Activated naive CD8-positive, alpha-beta T cell treated with anti-CD3 and anti-CD28 coated beads for 36 hours (primary cell): ENCODE data around the gene SMIM43. TPM values are rescaled to one million over a fixed set of nuclear protein-coding genes. Genes with fewer than 3 reads are reported as not detected.

Experiments
- DNase-seq: peaks from one replicate; pipeline ENCODE4 v3.0.0; 2021
- H3K27ac Mint-ChIP-seq: one replicate; pipeline ENCODE4 v1.8.0; 2022; ENCODE audit warnings: mild to moderate bottlenecking, moderate library complexity, mixed read lengths
- H3K27me3 Mint-ChIP-seq: one replicate; pipeline ENCODE4 v1.8.0; 2022; ENCODE audit warnings: mild to moderate bottlenecking, mixed read lengths
- H3K36me3 Mint-ChIP-seq: one replicate; pipeline ENCODE4 v1.8.0; 2021; ENCODE audit warnings: mild to moderate bottlenecking, mixed read lengths
- H3K4me1 Mint-ChIP-seq: one replicate; pipeline ENCODE4 v1.8.0; 2021; ENCODE audit warnings: mixed read lengths
- H3K4me3 Mint-ChIP-seq: one replicate; pipeline ENCODE4 v1.8.0; 2022; ENCODE audit warnings: mild to moderate bottlenecking, moderate library complexity, mixed read lengths
- H3K9me3 Mint-ChIP-seq: one replicate; pipeline ENCODE4 v1.8.0; 2022; ENCODE audit warnings: mixed read lengths
- total RNA-seq, 2 experiments: library from RNA; stranded (reverse); gene quantifications; one replicate each; pipeline ENCODE4 v1.2.3, GENCODE V29; 2021

The SMIM43 gene
- total RNA-seq, 2 experiments from 2014 or later = not detected

GRCh38 chr4:121789960-121790829 lies 25.2 kb upstream of the SMIM43 start:
- Mint-ChIP-seq H3K4me1 (peaks cover 8% of the 10 kb centered on the region), H3K4me3 (no peak overlapping the region), H3K36me3 (no peaks in the 10 kb centered on the region), H3K27me3 (peaks cover 41% of the 10 kb centered on the region), H3K27ac (no peak overlapping the region), H3K9me3 (no peaks in the 10 kb centered on the region)
- no peak for DNase-seq

DNA sequence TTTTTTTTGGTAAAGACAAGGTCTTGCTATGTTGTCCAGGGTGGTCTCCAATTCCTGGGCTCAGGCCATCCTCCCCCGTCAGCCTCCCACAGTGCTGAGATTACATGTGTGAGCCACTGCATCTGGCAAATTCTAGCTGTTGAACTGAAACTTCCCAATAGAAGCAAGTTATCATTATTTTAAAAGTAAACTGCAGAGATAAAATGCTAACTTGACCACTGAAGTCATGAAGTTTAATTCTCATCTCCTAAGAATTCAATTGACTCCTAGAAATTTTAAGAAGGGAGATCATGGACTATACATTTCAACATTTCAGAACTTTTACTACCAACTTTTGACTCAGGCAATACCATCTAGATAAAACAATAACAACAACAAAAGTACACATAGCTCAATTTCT lies 24.5 kb upstream of the SMIM43 start:
- H3K27ac Mint-ChIP-seq = no peak overlapping the region
- H3K4me3 Mint-ChIP-seq = no peak overlapping the region
- H3K27me3 Mint-ChIP-seq = peaks cover 42% of the 10 kb centered on the region
- no peak for DNase-seq
- H3K4me1 Mint-ChIP-seq = peaks cover 8% of the 10 kb centered on the region
- H3K9me3 Mint-ChIP-seq = no peaks in the 10 kb centered on the region
- H3K36me3 Mint-ChIP-seq = no peaks in the 10 kb centered on the region

- DNase-seq = no peak
- H3K4me1 Mint-ChIP-seq = peaks cover 8% of the 10 kb centered on the region
- H3K9me3 Mint-ChIP-seq = peaks cover under 1% of the 10 kb centered on the region
- H3K4me3 Mint-ChIP-seq = no peak overlapping the region
- H3K27me3 Mint-ChIP-seq = peaks cover 44% of the 10 kb centered on the region
- H3K27ac Mint-ChIP-seq = no peak overlapping the region
- no peaks in the 10 kb centered on the region for H3K36me3 Mint-ChIP-seq
These were observed 23.9 kb upstream of the SMIM43 start for GRCh38 chr4:121788896-121789295.

DNA sequence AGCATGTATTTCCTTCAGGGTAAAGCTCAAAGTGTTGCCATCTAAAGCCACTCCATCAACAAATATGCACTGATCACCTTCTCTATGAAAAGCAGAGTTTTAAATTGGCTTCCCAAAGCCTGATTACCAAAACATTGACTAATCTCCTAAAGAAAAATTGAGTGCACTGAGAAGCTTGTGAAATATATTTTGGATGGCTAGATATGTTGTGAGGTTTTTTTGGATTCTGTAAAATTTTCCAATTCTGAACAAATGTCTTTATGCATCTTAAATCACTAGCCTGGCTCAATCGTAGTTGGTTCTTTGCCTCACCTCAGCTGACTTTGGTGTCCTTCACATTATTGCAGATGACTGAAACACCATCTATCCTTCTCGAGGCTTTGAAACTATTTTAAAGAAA lies 21.3 kb upstream of the SMIM43 start:
- peaks cover 2% of the 10 kb centered on the region for H3K9me3 Mint-ChIP-seq
- H3K4me1 Mint-ChIP-seq = peaks cover 7% of the 10 kb centered on the region
- H3K4me3 Mint-ChIP-seq = no peak overlapping the region
- H3K36me3 Mint-ChIP-seq = no peaks in the 10 kb centered on the region
- DNase-seq = no peak
- peaks cover 53% of the 10 kb centered on the region for H3K27me3 Mint-ChIP-seq
- no peak overlapping the region for H3K27ac Mint-ChIP-seq

DNA sequence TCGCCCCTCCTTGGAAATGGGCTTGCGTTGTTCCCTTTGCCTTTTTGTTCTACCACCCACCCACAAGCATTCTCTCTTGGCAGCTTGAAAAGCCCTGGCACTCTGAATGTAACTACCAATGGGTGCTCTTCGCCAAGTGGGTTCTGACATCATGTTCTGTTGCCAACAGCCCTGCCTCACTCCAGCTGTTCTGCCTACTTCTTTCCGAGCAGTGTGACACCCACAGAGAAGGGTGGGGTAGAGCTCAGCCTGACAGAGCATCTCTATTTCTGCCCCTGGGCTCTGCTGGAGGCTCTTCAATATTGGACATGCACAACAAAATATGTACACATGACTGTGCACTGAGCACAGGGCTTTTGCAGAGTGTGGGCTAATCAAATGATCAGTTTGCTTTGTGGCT lies 20.5 kb upstream of the SMIM43 start:
- peaks cover 6% of the 10 kb centered on the region for H3K4me1 Mint-ChIP-seq
- H3K36me3 Mint-ChIP-seq = no peaks in the 10 kb centered on the region
- peaks cover 61% of the 10 kb centered on the region for H3K27me3 Mint-ChIP-seq
- H3K9me3 Mint-ChIP-seq = peaks cover 2% of the 10 kb centered on the region
- H3K4me3 Mint-ChIP-seq = no peak overlapping the region
- DNase-seq = no peak
- no peak overlapping the region for H3K27ac Mint-ChIP-seq

DNA sequence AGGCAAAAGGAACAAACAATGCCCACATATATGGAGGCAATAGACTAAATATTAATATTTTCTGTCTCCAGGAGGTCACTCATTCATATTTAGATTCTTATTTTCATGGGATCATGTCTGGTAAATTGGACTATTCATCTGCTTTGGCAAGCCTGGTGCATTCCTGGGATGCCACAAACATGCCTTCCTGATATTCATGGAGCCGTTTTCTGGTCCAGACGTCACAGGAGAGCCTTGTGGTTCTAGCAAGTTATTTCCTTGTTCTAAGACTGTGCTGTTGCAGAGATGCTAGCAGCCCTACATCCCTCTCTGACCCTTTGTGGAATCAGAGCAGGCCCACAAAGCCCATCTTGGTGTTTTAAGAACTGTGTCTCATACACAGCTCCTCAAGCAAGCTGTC lies 20.0 kb upstream of the SMIM43 start:
- Mint-ChIP-seq H3K36me3 (no peaks in the 10 kb centered on the region), H3K9me3 (peaks cover 2% of the 10 kb centered on the region), H3K4me1 (peaks cover 4% of the 10 kb centered on the region), H3K4me3 (no peak overlapping the region), H3K27ac (no peak overlapping the region), H3K27me3 (peaks cover 64% of the 10 kb centered on the region)
- no peak for DNase-seq

DNA sequence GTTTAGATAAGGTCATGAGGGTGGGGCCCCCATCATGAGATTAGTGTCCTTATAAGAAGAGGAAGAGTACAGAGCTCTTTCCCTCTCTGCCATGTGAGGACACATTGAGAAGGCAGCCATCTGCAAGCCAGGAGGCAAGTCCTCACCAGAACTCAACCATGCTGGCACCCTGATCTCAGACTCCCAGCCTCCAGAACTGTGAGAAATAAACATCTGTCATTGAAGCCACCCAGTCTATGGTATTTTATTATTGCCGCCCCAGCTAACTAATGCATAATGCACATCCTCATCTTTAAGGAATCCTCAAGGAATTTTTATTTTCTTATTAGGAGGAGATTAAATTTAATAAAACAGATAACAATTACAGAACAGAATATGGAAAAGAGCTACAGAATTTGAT lies 19.4 kb upstream of the SMIM43 start:
- H3K27me3 Mint-ChIP-seq = peaks cover 64% of the 10 kb centered on the region
- H3K36me3 Mint-ChIP-seq = no peaks in the 10 kb centered on the region
- DNase-seq = no peak
- H3K27ac Mint-ChIP-seq = no peak overlapping the region
- no peak overlapping the region for H3K4me3 Mint-ChIP-seq
- peaks cover 2% of the 10 kb centered on the region for H3K9me3 Mint-ChIP-seq
- peaks cover 4% of the 10 kb centered on the region for H3K4me1 Mint-ChIP-seq

GRCh38 chr4:121783210-121783609 lies 18.2 kb upstream of the SMIM43 start:
- Mint-ChIP-seq H3K9me3 (peaks cover 2% of the 10 kb centered on the region), H3K36me3 (no peaks in the 10 kb centered on the region), H3K4me1 (no peaks in the 10 kb centered on the region), H3K27me3 (peaks cover 54% of the 10 kb centered on the region), H3K4me3 (no peak overlapping the region), H3K27ac (no peak overlapping the region)
- DNase-seq = no peak

DNA sequence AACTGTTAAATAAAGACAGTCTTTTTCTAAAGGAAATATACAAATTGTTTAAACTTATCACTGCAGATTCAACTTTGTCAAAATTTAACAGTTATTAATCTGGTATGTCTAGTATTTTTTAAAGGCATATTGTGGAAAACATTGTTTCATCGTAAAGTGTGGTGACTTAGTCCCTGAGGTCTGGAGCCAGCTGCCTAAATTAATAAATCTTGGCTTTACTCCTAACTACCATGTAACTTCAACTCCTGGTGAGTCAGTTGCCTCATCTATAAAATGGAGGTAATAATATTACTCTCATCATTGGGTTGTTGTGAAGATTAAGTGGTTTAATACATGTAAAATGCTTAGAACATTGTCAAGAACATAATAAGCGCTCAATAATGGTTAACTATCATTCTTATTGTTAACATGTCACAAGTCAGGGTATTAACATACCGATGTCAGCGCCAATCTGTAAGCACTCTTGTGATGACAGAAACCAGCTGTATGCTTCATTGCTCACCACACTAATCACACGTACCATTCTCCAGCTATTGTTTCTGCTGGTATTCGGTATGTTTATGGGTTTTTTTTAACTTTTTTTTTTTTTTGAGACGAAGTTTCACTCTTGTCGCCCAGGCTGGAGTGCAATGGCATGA lies 14.1 kb upstream of the SMIM43 start:
- Mint-ChIP-seq H3K36me3 (no peaks in the 10 kb centered on the region), H3K27ac (no peak overlapping the region), H3K4me1 (no peaks in the 10 kb centered on the region), H3K27me3 (peaks cover 29% of the 10 kb centered on the region), H3K9me3 (peaks cover 2% of the 10 kb centered on the region), H3K4me3 (no peak overlapping the region)
- DNase-seq = no peak

GRCh38 chr4:121777625-121778024 lies 12.7 kb upstream of the SMIM43 start:
- Mint-ChIP-seq H3K4me1 (no peaks in the 10 kb centered on the region), H3K36me3 (no peaks in the 10 kb centered on the region), H3K9me3 (no peaks in the 10 kb centered on the region), H3K27ac (no peak overlapping the region), H3K4me3 (no peak overlapping the region), H3K27me3 (peaks cover 25% of the 10 kb centered on the region)
- no peak for DNase-seq

DNA sequence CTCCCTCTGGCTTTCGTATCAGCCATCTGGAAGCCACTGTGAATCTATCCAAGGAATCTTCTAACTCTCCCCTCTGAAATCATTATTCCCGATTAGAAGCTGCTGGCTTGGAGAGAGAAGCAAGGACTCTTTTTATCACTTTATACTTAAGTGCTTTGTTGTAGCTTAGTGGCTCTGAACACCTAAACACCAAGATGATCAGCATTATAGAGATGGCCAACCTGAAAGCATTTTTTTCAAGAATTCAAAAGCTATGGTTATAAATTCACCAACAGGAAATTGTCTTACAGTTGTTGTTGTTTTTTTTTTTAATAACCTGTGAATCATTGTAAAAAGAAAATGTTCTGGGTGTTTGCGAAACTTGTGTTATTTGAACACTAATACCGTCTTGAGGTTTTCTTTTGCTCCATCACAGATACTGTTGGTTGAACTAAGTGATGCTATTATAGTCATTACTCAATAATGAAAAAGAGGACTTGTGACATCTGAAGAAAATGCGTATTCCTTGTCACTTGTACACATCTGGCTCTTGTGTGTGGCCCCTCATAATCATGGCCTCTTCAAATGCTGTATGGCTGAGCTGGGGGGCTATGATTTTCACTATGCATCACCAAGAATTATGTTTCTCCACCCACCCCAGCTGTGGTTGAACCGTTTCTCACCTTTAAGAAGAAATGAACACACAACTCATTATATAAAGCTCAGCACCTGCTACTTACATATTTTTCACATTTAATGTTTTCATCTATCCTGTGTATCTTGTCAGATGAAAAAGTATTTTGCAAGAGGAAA lies 11.8 kb upstream of the SMIM43 start:
- no peaks in the 10 kb centered on the region for H3K36me3 Mint-ChIP-seq
- no peak overlapping the region for H3K4me3 Mint-ChIP-seq

GRCh38 chr4:121773883-121774282 lies 8.9 kb upstream of the SMIM43 start:
- Mint-ChIP-seq H3K9me3 (no peaks in the 10 kb centered on the region), H3K27me3 (peaks cover 22% of the 10 kb centered on the region), H3K27ac (no peak overlapping the region), H3K4me3 (no peak overlapping the region), H3K4me1 (no peaks in the 10 kb centered on the region), H3K36me3 (no peaks in the 10 kb centered on the region)
- no peak for DNase-seq

More for the DNA sequence above, 11.8 kb upstream of the SMIM43 start:
- Mint-ChIP-seq H3K9me3 (no peaks in the 10 kb centered on the region), H3K27ac (no peak overlapping the region), H3K4me1 (no peaks in the 10 kb centered on the region), H3K27me3 (peaks cover 27% of the 10 kb centered on the region)
- no peak for DNase-seq

DNA sequence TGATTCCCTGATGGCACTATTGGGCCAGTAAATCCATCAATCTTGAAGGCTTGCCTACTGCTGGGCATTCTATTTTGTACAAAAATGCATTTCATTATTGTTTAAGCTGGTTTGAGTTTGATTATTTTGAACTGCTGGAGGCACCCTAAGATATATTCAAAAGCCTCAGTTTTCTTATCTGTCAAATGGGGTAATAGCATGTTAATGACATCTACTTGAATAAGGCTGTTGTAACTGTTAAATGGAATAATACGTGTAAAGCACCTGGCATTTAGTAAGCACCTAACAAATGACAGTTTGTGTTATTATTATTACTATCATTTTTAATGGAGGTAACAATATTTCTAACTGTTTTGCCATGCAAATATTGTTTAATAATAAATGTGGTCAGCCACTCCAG lies 6.9 kb upstream of the SMIM43 start:
- Mint-ChIP-seq H3K27me3 (peaks cover 33% of the 10 kb centered on the region), H3K9me3 (no peaks in the 10 kb centered on the region), H3K36me3 (no peaks in the 10 kb centered on the region), H3K4me1 (no peaks in the 10 kb centered on the region), H3K4me3 (no peak overlapping the region), H3K27ac (no peak overlapping the region)
- DNase-seq = no peak

- Mint-ChIP-seq H3K4me1 (no peaks in the 10 kb centered on the region), H3K27me3 (peaks cover 57% of the 10 kb centered on the region), H3K4me3 (no peak overlapping the region), H3K9me3 (no peaks in the 10 kb centered on the region), H3K27ac (no peak overlapping the region), H3K36me3 (no peaks in the 10 kb centered on the region)
- DNase-seq = no peak
These were observed 4.4 kb upstream of the SMIM43 start for GRCh38 chr4:121769341-121769740.

- Mint-ChIP-seq H3K4me1 (peaks cover 9% of the 10 kb centered on the region), H3K27me3 (peaks cover 72% of the 10 kb centered on the region), H3K4me3 (no peak overlapping the region), H3K36me3 (no peaks in the 10 kb centered on the region), H3K9me3 (no peaks in the 10 kb centered on the region), H3K27ac (no peak overlapping the region)
- DNase-seq = no peak
These were observed 2.2 kb upstream of the SMIM43 start for GRCh38 chr4:121767166-121767565.
